Stimulated activated CD4-positive, alpha-beta T cell treated with anti-CD3 and anti-CD28 coated beads, Interleukin-15, amount 100 ng/mL, for 1 hour (primary cell): Measurements from ENCODE around the gene MADD.

Experiments
- DNase-seq, 2 donors: peaks; one replicate each; pipeline ENCODE4 v3.0.0-alpha.2; 2020; ENCODE audit warnings: low read depth in 1 of 2, low spot score in 1 of 2

The MADD gene

GRCh38 chr11:47356129-47356997, 86.4 kb downstream of the MADD start:
- no peak for DNase-seq

- DNase-seq, result no peak
Observed at GRCh38 chr11:47356998-47357329, 87.0 kb downstream of the MADD start.

GRCh38 chr11:47357985-47358730, 88.2 kb downstream of the MADD start:
- no peak for DNase-seq

GRCh38 chr11:47358731-47359051, 88.8 kb downstream of the MADD start:
- DNase-seq, result no peak

- DNase-seq, result no peak
Observed at GRCh38 chr11:47359162-47359561, 89.2 kb downstream of the MADD start.

GRCh38 chr11:47359586-47359985, 89.7 kb downstream of the MADD start:
- no peak for DNase-seq

GRCh38 chr11:47360341-47360740, 90.4 kb downstream of the MADD start:
- no peak for DNase-seq

GRCh38 chr11:47361419-47361818, 91.5 kb downstream of the MADD start:
- DNase-seq, result no peak

GRCh38 chr11:47366020-47366490, 96.1 kb downstream of the MADD start:
- DNase-seq, result no peak

GRCh38 chr11:47369676-47370075, 99.7 kb downstream of the MADD start:
- DNase-seq, result no peak

GRCh38 chr11:47372422-47372821, 102.5 kb downstream of the MADD start:
- no peak for DNase-seq

GRCh38 chr11:47373876-47374719, 104.2 kb downstream of the MADD start:
- DNase-seq, result peak; percentile 72 to 80

GRCh38 chr11:47374720-47375019, 104.7 kb downstream of the MADD start:
- DNase-seq, result no peak

- no peak for DNase-seq
Observed at GRCh38 chr11:47375020-47375419, 105.1 kb downstream of the MADD start.

- DNase-seq, result no peak
Observed at GRCh38 chr11:47375546-47376085, 105.7 kb downstream of the MADD start.

GRCh38 chr11:47376107-47376524, 106.2 kb downstream of the MADD start:
- no peak for DNase-seq

GRCh38 chr11:47376525-47377371, 106.8 kb downstream of the MADD start:
- no peak for DNase-seq

GRCh38 chr11:47377571-47378009, 107.7 kb downstream of the MADD start:
- no peak for DNase-seq

- no peak for DNase-seq
Observed at GRCh38 chr11:47378010-47378835, 108.3 kb downstream of the MADD start, which contains the start of gene SPI1. Gene SPI1, minus strand, starts transcription at chr11:47378547. Its CDS starts 194 bp downstream, at chr11:47378353.

- no peak for DNase-seq
Observed at GRCh38 chr11:47378836-47379170, 108.9 kb downstream of the MADD start.
